GM12878 (cell line): ENCODE results near the gene NHERF2. TPM values are rescaled to one million over a fixed set of nuclear protein-coding genes. Genes with fewer than 3 reads are reported as not detected.

Source experiments
- CBX5 ChIP-seq: sonication (generic); IDR thresholded peaks from 2 replicates; pipeline ENCODE4 v1.6.1; 2016; ENCODE audit warnings: low read depth, moderate library complexity, mild to moderate bottlenecking, inconsistent platforms
- FOXK2 ChIP-seq: fragments of 450-650 bp; IDR thresholded peaks from 2 replicates; pipeline ENCODE4 v1.6.1; 2017; ENCODE audit warnings: mild to moderate bottlenecking, moderate library complexity
- JUND ChIP-seq: IDR thresholded peaks from 2 replicates; pipeline ENCODE4 v1.6.1; 2012; ENCODE audit warnings: low read depth, mild to moderate bottlenecking, low read length, improper control_type of control experiment, moderate library complexity
- KLF5 ChIP-seq: fragments of 450-650 bp; IDR thresholded peaks from 2 replicates; pipeline ENCODE4 v1.6.1; 2014; ENCODE audit warnings: mild to moderate bottlenecking; ENCODE audit not compliant: partially characterized antibody
- POLR2AphosphoS5 ChIP-seq: IDR thresholded peaks from 2 replicates; pipeline ENCODE4 v1.6.1; 2011; ENCODE audit warnings: mild to moderate bottlenecking, low read length, inconsistent platforms
- POU2F2 ChIP-seq: IDR thresholded peaks from 3 replicates; pipeline ENCODE4 v1.6.1; 2011; ENCODE audit warnings: low read depth, mild to moderate bottlenecking, low read length, borderline replicate concordance
- PRDM15 ChIP-seq: fragments of 450-650 bp; formaldehyde crosslinking; IDR thresholded peaks from 2 replicates; pipeline ENCODE4 v1.4.0; 2020; ENCODE audit warnings: mild to moderate bottlenecking, moderate library complexity
- RB1 ChIP-seq: fragments of 450-650 bp; formaldehyde crosslinking; IDR thresholded peaks from 2 replicates; pipeline ENCODE4 v1.6.1; 2017; ENCODE audit warnings: mild to moderate bottlenecking, borderline replicate concordance
- SMAD5 ChIP-seq: IDR thresholded peaks from 2 replicates; pipeline ENCODE4 v1.6.1; 2016; ENCODE audit warnings: antibody characterized with exemption, low read depth
- SMC3 ChIP-seq: IDR thresholded peaks from 2 replicates; pipeline ENCODE4 v1.6.1; 2011; ENCODE audit warnings: low read length, improper control_type of control experiment, borderline replicate concordance
- SRF ChIP-seq, 2 experiments: IDR thresholded peaks; 2 replicates each; pipeline ENCODE4 v1.6.1; 2011; ENCODE audit warnings: low read depth in 2 of 2, low read length in 2 of 2, mild to moderate bottlenecking in 1 of 2, moderate library complexity in 1 of 2
- ZBTB40 ChIP-seq: fragments of 450-650 bp; IDR thresholded peaks from 2 replicates; pipeline ENCODE4 v1.6.1; 2016; ENCODE audit warnings: mild to moderate bottlenecking, moderate library complexity, borderline replicate concordance
- polyA plus RNA-seq, 11 experiments: library from polyadenylated mRNA; depleted of rRNA in 4 of 11; unstranded in 6 of 11; stranded (reverse) in 5 of 11; fragments of >200 nt; fragmentation: Nextera tagmentation in 4 of 11; fragmentation: Illumina TruSeq in 1 of 11; extraction: Ambion mirVana in 4 of 11; extraction: Trizol in 1 of 11; gene quantifications; 1 replicate in 1 of 11; 2 replicates in 10 of 11; pipeline versions ENCODE4 v1.2.1 to v1.2.3, GENCODE V29; 2011 to 2016; ENCODE audit warnings: inconsistent platforms in 2 of 11, missing spikeins in 2 of 11, low read depth in 1 of 11
- total RNA-seq, 4 experiments: library from RNA; depleted of rRNA in 3 of 4; stranded (reverse); fragments of >200 nt in 3 of 4; fragmentation: Illumina TruSeq in 1 of 4; extraction: Trizol in 1 of 4; gene quantifications; 2 replicates each; pipeline versions ENCODE4 v1.2.1 to v1.2.3, GENCODE V29; 2013 to 2021
- TF ChIP-seq, protein P1 (sequence below): IDR thresholded peaks from 2 replicates; pipeline ENCODE4 v1.6.1; 2011; ENCODE audit warnings: mild to moderate bottlenecking, low read depth, low read length, moderate library complexity; ENCODE audit not compliant: insufficient replicate concordance
- TF ChIP-seq, protein P2 (sequence below): IDR thresholded peaks from 2 replicates; pipeline ENCODE4 v1.6.1; 2012; ENCODE audit warnings: low read depth, low read length, improper control_type of control experiment
- TF ChIP-seq, protein P3 (sequence below): fragments of 450-650 bp; formaldehyde crosslinking; IDR thresholded peaks from 2 replicates; pipeline ENCODE4 v1.4.0; 2022; ENCODE audit warnings: mild to moderate bottlenecking, moderate library complexity

The NHERF2 gene
- total and polyA plus RNA-seq, 10 of the 15 experiments (the other 5 are each of a cell fraction or from before 2014, with no cell fraction given), result 0.05 to 0.31 (median 0.08) TPM; not detected in 4

GRCh38 chr16:2009791-2010510 lies 16.8 kb upstream of the NHERF2 start, which contains the start of gene ZNF598 (continued):
- TF ChIP-seq SRF (IDR thresholded peaks at IDR 0.05; ENCODE audit: low read depth in 2 of 2, low read length in 2 of 2) (no peak), POLR2AphosphoS5 (peak; percentile 87), SMAD5 (peak; percentile 47; the same call in 1 of the 2 replicates), RB1 (0 out of 2 replicates have a peak, but pooled peaks have one; percentile 28), POU2F2 (peak; percentile 77; the same call in 2 of the 3 replicates), JUND (no peak), PRDM15 (CRISPR knock-in tag) (no peak), ZBTB40 (peak; percentile 84), FOXK2 (no peak), CBX5 (no peak), KLF5 (no peak), SMC3 (no peak)
- TF ChIP-seq, protein P1, sequence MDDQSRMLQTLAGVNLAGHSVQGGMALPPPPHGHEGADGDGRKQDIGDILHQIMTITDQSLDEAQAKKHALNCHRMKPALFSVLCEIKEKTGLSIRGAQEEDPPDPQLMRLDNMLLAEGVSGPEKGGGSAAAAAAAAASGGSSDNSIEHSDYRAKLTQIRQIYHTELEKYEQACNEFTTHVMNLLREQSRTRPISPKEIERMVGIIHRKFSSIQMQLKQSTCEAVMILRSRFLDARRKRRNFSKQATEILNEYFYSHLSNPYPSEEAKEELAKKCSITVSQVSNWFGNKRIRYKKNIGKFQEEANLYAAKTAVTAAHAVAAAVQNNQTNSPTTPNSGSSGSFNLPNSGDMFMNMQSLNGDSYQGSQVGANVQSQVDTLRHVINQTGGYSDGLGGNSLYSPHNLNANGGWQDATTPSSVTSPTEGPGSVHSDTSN, result no peak
- TF ChIP-seq, protein P2, sequence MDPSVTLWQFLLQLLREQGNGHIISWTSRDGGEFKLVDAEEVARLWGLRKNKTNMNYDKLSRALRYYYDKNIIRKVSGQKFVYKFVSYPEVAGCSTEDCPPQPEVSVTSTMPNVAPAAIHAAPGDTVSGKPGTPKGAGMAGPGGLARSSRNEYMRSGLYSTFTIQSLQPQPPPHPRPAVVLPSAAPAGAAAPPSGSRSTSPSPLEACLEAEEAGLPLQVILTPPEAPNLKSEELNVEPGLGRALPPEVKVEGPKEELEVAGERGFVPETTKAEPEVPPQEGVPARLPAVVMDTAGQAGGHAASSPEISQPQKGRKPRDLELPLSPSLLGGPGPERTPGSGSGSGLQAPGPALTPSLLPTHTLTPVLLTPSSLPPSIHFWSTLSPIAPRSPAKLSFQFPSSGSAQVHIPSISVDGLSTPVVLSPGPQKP, result peak; percentile 74
- TF ChIP-seq, protein P3, sequence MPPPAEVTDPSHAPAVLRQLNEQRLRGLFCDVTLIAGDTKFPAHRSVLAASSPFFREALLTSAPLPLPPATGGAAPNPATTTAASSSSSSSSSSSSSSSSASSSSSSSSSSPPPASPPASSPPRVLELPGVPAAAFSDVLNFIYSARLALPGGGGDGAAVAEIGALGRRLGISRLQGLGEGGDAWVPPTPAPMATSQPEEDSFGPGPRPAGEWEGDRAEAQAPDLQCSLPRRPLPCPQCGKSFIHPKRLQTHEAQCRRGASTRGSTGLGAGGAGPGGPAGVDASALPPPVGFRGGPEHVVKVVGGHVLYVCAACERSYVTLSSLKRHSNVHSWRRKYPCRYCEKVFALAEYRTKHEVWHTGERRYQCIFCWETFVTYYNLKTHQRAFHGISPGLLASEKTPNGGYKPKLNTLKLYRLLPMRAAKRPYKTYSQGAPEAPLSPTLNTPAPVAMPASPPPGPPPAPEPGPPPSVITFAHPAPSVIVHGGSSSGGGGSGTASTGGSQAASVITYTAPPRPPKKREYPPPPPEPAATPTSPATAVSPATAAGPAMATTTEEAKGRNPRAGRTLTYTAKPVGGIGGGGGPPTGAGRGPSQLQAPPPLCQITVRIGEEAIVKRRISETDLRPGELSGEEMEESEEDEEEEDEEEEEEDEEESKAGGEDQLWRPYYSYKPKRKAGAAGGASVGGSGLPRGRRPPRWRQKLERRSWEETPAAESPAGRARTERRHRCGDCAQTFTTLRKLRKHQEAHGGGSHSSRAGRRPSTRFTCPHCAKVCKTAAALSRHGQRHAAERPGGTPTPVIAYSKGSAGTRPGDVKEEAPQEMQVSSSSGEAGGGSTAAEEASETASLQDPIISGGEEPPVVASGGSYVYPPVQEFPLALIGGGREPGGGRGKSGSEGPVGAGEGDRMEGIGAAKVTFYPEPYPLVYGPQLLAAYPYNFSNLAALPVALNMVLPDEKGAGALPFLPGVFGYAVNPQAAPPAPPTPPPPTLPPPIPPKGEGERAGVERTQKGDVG (CRISPR knock-in tag), result no peak
